GM18868 (cell line): Measurements from ENCODE around the gene TLR5.

Source experiments
- ATAC-seq: cut with Tn5 transposase; IDR thresholded peaks from one replicate; pipeline ENCODE4 v1.9.1; 2021; ENCODE audit warnings: mild to moderate bottlenecking, moderate library complexity; ENCODE audit not compliant: unreplicated experiment

Gene TLR5

DNA sequence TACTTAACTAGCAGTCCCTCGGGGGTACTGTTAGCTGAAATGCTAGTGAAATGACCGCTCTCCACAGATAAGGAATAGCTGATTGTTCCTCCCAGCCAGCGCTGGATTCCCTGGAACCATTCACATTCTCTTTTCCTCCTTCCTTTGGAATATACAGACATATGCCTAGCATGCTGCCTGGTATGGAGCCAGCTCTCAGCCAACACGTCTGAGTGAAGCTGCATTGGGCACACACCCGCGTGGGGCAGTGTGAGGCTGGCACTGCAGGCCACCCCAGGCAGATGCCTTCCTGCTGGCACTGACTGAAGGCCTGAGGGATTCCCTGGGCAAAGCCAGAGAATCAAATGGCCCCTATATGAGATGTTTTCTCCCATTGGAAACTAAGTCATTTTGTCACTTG is 66.7 kb downstream of the TLR5 start:
- no peak for ATAC-seq

DNA sequence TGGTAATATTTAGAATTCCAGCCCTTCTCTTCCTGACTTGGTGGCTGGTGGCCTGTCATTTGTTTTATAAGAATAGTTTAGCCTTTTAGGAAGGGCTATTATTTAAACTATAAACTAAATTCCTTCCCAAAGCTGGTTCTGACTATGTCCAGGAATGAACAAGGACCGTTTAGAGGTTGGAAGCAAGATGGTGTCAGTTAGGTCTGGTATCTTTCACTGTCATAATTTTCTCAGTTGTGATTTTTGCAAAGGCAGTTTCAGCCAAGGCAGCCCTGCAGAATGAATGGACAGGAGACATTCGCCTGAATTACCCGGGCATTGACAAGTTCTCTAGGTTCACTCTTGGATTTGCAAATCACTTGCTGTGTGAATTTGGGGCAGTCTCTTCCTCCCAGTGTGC is 67.2 kb downstream of the TLR5 start:
- ATAC-seq = no peak

DNA sequence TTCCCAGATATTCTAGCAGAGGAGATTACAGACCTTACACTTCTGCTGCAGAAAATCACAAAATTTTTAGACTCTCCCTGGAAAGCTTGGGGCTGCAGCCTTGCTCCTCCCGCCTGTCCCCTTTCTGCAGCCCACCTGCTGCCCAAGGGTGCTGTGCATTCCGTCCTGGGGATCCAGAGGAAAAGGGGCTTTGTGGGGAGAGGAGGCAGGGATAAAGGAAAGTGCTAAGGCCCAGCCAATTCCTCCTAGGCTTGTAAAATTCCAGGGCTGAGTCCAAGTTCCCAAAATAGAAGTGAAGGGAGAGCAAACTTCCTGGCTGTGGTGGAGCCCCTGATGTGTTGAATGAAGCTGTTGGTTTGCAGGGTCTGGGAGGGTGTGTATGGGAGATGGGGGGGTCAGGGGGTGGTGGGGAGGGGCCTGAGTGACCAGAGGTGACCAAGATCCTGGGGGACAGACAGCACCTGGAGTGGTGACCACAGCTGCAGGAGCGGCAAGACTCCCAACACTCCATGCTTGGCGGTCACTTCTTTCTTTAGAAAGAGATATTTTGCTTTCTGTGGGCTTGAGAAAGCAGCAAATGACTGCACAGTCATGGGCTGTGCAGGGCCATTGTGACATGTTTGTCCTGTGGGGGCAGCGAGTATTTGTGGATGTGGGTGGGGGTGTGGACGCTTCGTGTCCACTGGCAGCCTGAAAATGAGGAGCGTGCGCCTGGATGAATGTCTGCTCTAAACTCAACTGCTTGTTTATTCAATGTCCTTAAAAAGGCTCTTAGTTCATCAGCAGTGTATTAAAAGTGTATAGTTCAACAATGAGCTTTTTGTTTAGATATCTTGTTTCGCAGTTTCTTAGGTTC is 68.4 kb downstream of the TLR5 start:
- ATAC-seq = no peak

DNA sequence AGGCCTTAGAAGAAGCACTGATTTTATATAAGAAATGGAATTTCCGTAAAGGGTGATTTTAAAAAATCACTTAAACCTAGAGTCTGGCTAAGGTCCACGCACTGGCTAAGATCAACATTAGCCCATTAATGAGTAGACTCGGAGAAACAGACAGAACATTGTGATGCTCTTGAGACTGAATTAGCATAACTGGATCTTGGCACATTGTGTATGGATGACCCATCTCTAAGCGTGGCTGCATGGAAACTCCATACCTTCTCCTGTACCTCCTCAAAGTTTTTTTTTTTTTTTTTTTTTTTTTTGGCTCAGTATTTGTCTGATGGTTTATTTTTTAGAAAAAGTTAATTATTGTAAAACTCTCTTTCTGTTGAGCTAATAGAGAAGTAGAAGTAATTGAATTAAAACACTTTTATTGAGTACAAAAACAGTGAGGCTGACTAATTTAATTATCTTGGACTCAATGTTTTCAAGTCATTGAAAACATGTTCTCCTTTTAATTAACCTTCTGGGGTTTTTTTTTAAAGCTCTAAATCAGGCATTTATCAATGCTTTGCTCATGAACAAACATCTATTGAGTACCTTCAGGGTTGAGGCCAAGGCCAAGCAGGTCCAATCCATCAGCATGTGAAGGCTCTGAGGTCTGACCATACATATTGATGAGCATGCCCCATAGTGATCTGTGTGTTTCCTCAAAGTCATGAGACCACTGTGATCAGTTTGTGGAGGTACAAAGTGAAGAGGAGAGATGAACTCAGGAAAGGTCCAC is 74.0 kb downstream of the TLR5 start:
- ATAC-seq = no peak

DNA sequence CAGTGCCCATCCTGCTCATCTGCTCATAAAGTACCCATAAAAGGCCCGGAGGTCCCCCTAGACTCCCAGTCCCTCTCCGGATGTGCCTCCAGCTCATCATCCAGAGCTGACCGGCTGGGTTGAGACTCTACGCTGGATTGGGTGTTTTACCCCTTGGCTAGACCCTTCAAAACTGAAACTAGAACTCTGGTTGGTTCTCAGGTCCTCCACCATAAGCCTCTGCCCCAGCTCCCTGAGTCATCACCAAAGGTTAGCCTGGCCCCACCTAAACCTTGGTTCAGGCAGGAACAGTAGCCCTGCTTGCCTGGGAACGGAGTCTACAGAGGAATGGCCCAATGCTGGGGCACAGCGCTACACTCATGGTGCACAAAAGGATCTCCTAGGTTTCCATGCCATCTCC is 75.1 kb downstream of the TLR5 start:
- no peak for ATAC-seq

DNA sequence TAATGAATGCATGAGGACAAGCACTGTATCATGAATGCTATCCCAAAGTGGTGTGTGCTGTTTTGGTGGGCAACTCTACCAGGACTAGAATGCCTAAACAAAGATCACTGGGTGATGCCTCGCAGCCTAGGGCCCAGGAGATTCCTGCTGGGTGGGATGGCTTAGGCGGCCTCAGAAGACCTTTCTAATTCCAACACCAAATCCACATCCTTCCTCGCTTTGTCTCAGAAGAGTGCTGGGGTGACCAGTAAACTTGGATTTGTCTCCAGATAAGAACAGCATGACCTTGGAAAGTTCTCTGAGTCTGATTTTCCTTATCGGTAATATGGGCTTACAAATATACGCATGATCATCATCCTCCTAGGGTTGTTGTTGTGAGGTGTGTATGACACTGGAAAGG is 76.6 kb downstream of the TLR5 start:
- ATAC-seq = no peak

DNA sequence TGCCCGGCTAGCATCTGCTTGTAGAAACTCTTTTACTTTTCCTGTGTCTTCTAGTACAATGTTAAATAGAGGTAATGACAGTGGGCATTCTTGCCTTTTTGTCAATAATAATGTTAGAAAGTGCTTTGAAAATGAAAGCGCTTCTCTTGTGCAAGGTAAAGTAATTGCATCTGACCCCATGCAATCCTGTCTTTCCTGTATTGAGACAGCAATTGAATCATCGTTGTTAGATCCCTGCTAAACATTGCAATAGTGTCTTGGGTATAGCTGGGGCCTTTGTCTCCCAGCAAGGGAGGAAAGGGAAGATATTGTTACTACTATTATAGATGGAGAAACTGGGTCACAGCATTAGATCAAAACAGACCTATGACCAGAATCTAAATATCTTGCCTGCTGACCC is 80.9 kb downstream of the TLR5 start:
- no peak for ATAC-seq

DNA sequence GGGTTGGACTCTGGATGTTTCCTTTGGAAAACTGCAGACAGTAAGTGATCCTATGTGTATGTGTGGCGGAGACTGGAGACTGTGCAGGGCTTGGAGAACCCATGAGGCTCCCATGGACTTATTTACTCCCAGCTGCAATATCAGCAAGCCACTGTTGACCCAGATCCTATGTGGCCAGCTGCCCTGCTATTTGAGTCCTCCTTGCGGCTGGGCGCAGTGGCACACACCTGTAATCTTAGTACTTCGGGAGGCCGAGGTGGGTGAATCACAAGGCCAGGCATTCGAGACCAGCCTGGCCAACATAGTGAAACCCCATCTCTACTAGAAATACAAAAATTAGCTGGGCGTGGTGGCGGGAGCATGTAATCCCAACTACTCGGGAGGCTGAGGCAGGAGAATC is 83.5 kb downstream of the TLR5 start:
- ATAC-seq = no peak
